GM12865 (cell line): ENCODE results near the gene KATNAL1.

Experiments
- DNase-seq: peaks from one replicate; pipeline ENCODE4 v3.0.0; 2010; ENCODE audit warnings: low read depth
- H3K4me3 ChIP-seq: 2 replicates; pipeline ENCODE4 v1.5.1; 2011; ENCODE audit warnings: mild to moderate bottlenecking, low read depth, low read length, control low read depth
- CTCF ChIP-seq: IDR thresholded peaks from 2 replicates; pipeline ENCODE4 v1.5.1; 2011; ENCODE audit warnings: low read length, control low read depth, low read depth, inconsistent platforms; ENCODE audit not compliant: insufficient read depth; ENCODE audit errors: missing control alignments

KATNAL1 gene

GRCh38 chr13:30312904-30313303 lies 5.6 kb upstream of the KATNAL1 start:
- no peak for DNase-seq
- H3K4me3 ChIP-seq = no peak overlapping the region
- no peak for TF ChIP-seq CTCF

GRCh38 chr13:30308548-30308947 lies 1.2 kb upstream of the KATNAL1 start:
- H3K4me3 ChIP-seq = no peak overlapping the region
- no peak for TF ChIP-seq CTCF
- DNase-seq = peak; percentile 51

- no peak for DNase-seq
- peak overlapping the region; percentile 80 for H3K4me3 ChIP-seq
- TF ChIP-seq CTCF = no peak
Observed at GRCh38 chr13:30307971-30308290, 580 bp upstream of the KATNAL1 start.

- DNase-seq = peak; percentile 95
- no peak for TF ChIP-seq CTCF
Observed at GRCh38 chr13:30306762-30307193, 573 bp downstream of the KATNAL1 start.

GRCh38 chr13:30305456-30305970 lies 1.8 kb downstream of the KATNAL1 start:
- no peak overlapping the region for H3K4me3 ChIP-seq
- no peak for DNase-seq
- TF ChIP-seq CTCF = no peak

More at GRCh38 chr13:30306762-30307193, 573 bp downstream of the KATNAL1 start:
- peak overlapping the region; percentile 80 for H3K4me3 ChIP-seq

- H3K4me3 ChIP-seq = no peak overlapping the region
- no peak for TF ChIP-seq CTCF
- no peak for DNase-seq
Observed at GRCh38 chr13:30303269-30303668, 4.1 kb downstream of the KATNAL1 start.

GRCh38 chr13:30301827-30302226 lies 5.5 kb downstream of the KATNAL1 start:
- H3K4me3 ChIP-seq = no peak overlapping the region
- no peak for TF ChIP-seq CTCF
- no peak for DNase-seq
